ENCODE data around the gene CCDC85B. TPM values are rescaled to one million over a fixed set of nuclear protein-coding genes. Genes with fewer than 3 reads are reported as not detected.

CCDC85B gene
- polyA plus RNA-seq, 3 donors: 20.8 to 35.2 (median 24.4) TPM

DNA sequence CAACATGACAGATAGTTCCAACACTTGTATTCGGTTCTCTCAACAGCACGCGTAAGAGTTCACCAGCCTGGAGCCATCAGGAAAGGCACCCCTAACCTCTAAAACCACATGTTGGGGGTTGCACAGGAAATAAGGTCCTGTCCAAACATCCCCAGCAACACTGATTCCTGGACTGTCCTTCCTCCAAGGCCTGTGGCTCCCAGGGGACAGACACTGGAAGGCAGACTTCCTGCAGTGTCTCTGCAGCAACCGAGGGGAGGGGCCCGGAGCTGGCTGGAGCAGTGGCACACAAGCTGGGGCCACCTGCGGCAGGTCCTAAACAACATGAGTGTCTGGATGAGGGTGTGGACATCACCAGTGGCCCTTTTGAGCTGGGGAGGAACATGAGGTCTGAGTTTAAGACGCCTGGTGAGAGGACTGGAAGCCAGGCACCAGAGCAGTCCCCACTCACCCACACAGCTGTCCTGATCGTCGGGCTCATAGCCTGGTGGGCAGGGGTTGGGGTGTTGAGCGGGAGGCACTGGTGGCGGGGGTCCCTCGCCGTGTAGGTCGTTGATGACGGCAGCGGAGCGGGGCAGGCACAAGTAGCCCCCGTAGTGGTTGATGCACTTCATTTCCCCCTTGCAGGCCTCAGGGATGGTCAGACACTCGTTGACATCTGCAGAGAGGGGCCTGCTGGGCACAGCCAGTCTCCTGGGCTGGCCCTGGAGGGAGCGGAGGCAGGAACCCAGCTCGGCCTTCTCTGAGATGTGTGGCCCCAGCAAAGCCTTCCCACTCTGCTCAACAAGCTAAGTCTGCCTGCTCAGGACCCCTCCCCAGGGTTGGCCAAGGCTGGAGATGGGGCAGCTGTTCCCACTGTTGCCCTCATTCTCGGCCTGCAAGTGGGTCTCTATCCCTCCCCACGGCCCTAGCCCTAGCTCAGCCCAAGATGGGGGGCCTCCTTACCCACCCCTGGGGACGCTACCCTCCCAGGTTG, 19.5 kb upstream of the CCDC85B start:
- Histone ChIP-seq H3K36me3 (replicated peaks in 1 of 2; ENCODE audit: control insufficient read depth in 1 of 2, insufficient read depth in 2 of 2, low read length in 2 of 2) (peaks cover 7 to 10% of the 10 kb centered on the region in 2 donors), H3K4me1 (ENCODE audit: control insufficient read depth in 1 of 2, insufficient read depth in 2 of 2, low read length in 2 of 2) (peaks cover 23 to 45% of the 10 kb centered on the region in 2 donors), H3K4me2 (replicated peaks; ENCODE audit: extremely low read depth, low read length, poor library complexity, severe bottlenecking) (no peak overlapping the region), H3K79me2 (ENCODE audit: insufficient read depth, low read length) (no peaks in the 10 kb centered on the region), H3K27me3 (ENCODE audit: control insufficient read depth in 2 of 2, insufficient read depth in 2 of 2, low read length in 2 of 2) (no peaks in the 10 kb centered on the region), H2AFZ (ENCODE audit: insufficient read depth, low read depth, low read length, poor library complexity, severe bottlenecking) (no peak overlapping the region), H3K9ac (ENCODE audit: insufficient read depth, low read length, poor library complexity, severe bottlenecking) (no peak overlapping the region), H3K4me3 (replicated peaks in 1 of 3; ENCODE audit: low read depth in 2 of 3, low read length in 3 of 3) (no peak overlapping the region), H3K9me3 (replicated peaks in 1 of 2; ENCODE audit: control insufficient read depth in 1 of 2, insufficient read depth in 1 of 2, low read length in 2 of 2) (no peaks in the 10 kb centered on the region), H4K20me1 (ENCODE audit: insufficient read depth, low read length) (peaks cover 12% of the 10 kb centered on the region), H3K27ac (ENCODE audit: low read depth in 1 of 2, low read length in 2 of 2) (no peak overlapping the region)
- Mint-ChIP-seq H3K36me3 (peaks cover 9 to 15% of the 10 kb centered on the region in 2 donors), H3K27me3 (ENCODE audit: low read depth in 3 of 3) (peaks cover 6 to 32% (median 29%) of the 10 kb centered on the region in 3 donors), H3K4me1 (peaks cover 34% of the 10 kb centered on the region), H3K4me3 (peak overlapping the region; percentile 26 to 51), H3K27ac (peak overlapping the region in 2 of 7 donors; percentile 37 to 73), H3K9me3 (peaks cover 0 to 4% (median 0%) of the 10 kb centered on the region in 7 donors)
- TF ChIP-seq, protein P1, sequence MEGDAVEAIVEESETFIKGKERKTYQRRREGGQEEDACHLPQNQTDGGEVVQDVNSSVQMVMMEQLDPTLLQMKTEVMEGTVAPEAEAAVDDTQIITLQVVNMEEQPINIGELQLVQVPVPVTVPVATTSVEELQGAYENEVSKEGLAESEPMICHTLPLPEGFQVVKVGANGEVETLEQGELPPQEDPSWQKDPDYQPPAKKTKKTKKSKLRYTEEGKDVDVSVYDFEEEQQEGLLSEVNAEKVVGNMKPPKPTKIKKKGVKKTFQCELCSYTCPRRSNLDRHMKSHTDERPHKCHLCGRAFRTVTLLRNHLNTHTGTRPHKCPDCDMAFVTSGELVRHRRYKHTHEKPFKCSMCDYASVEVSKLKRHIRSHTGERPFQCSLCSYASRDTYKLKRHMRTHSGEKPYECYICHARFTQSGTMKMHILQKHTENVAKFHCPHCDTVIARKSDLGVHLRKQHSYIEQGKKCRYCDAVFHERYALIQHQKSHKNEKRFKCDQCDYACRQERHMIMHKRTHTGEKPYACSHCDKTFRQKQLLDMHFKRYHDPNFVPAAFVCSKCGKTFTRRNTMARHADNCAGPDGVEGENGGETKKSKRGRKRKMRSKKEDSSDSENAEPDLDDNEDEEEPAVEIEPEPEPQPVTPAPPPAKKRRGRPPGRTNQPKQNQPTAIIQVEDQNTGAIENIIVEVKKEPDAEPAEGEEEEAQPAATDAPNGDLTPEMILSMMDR (IDR thresholded peaks at IDR 0.05): no peak
- intact Hi-C loops (cut with micrococcal nuclease): no loop called here
- no peak for DNase-seq
- 39% methylated on average over 14 of the region's 24 CpGs for WGBS (ENCODE audit: insufficient coverage)

DNA sequence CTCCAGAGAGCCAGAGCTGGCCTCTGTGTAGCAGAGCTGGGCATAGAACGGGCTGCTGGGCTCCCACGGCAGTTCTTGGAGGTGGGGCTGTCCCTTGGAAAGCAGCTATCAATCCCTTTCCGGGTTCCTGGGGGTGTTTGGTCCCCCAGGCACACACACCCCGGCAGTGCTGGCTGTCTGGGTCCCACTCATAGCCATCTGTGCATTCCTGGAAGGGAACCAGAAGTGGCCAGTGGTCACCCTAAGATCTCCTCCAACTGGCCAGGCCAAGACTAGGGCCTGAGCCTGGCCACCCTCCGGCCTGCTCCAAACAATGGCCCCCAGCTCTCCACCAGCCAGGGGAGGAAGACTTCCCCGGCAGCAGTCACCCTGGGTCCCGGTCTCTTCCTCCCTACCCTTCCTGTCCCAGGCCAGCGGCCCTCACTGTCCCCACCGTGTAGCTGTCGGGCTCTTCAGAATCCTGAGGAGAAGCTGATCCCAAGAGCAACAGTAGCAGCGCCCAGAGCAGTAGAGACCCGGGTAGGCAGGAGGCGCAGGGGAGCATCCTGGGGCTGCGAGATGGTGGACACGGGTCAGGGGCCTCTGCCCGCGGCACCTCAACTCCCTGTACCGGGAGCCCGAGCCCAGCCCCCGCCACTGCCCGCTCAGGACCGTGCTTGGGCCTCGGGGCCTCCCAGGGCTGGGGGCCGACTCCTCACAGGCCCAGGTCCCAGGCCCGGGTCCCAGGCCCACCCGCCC, 18.5 kb upstream of the CCDC85B start:
- Histone ChIP-seq H4K20me1 (ENCODE audit: insufficient read depth, low read length) (peaks cover 5% of the 10 kb centered on the region), H3K9ac (ENCODE audit: insufficient read depth, low read length, poor library complexity, severe bottlenecking) (no peak overlapping the region), H2AFZ (ENCODE audit: insufficient read depth, low read depth, low read length, poor library complexity, severe bottlenecking) (no peak overlapping the region), H3K9me3 (replicated peaks in 1 of 2; ENCODE audit: control insufficient read depth in 1 of 2, insufficient read depth in 1 of 2, low read length in 2 of 2) (no peaks in the 10 kb centered on the region), H3K79me2 (ENCODE audit: insufficient read depth, low read length) (no peaks in the 10 kb centered on the region), H3K36me3 (replicated peaks in 1 of 2; ENCODE audit: control insufficient read depth in 1 of 2, insufficient read depth in 2 of 2, low read length in 2 of 2) (peaks cover 0 to 2% of the 10 kb centered on the region in 2 donors), H3K4me2 (replicated peaks; ENCODE audit: extremely low read depth, low read length, poor library complexity, severe bottlenecking) (peak overlapping the region; percentile 97), H3K4me3 (replicated peaks in 1 of 3; ENCODE audit: low read depth in 2 of 3, low read length in 3 of 3) (no peak overlapping the region), H3K27ac (ENCODE audit: low read depth in 1 of 2, low read length in 2 of 2) (no peak overlapping the region), H3K27me3 (ENCODE audit: control insufficient read depth in 2 of 2, insufficient read depth in 2 of 2, low read length in 2 of 2) (no peaks in the 10 kb centered on the region), H3K4me1 (ENCODE audit: control insufficient read depth in 1 of 2, insufficient read depth in 2 of 2, low read length in 2 of 2) (peaks cover 23 to 44% of the 10 kb centered on the region in 2 donors)
- H3K36me3 Mint-ChIP-seq: peaks cover 3 to 6% of the 10 kb centered on the region in 2 donors
- peak overlapping the region in 2 of 7 donors; percentile 3 to 61 for H3K27ac Mint-ChIP-seq
- H3K4me1 Mint-ChIP-seq: peaks cover 28% of the 10 kb centered on the region
- WGBS (ENCODE audit: insufficient coverage): 72% methylated on average over 23 of the region's 26 CpGs
- TF ChIP-seq, protein P1 (IDR thresholded peaks at IDR 0.05): no peak
- intact Hi-C loops (cut with micrococcal nuclease): loop anchor here in 1 of 2 donors (2.0 kb wide), 1 partner anchor 13 kb away; the partner anchor contains the start of gene CFL1
- peaks cover 0 to 4% (median 0%) of the 10 kb centered on the region in 7 donors for H3K9me3 Mint-ChIP-seq
- H3K4me3 Mint-ChIP-seq: peak overlapping the region; percentile 62 to 72
- no peak for DNase-seq
- H3K27me3 Mint-ChIP-seq (ENCODE audit: low read depth in 3 of 3): peaks cover 8 to 32% (median 29%) of the 10 kb centered on the region in 3 donors
